Measurements from ENCODE around the gene ITIH1.

Gene ITIH1

DNA sequence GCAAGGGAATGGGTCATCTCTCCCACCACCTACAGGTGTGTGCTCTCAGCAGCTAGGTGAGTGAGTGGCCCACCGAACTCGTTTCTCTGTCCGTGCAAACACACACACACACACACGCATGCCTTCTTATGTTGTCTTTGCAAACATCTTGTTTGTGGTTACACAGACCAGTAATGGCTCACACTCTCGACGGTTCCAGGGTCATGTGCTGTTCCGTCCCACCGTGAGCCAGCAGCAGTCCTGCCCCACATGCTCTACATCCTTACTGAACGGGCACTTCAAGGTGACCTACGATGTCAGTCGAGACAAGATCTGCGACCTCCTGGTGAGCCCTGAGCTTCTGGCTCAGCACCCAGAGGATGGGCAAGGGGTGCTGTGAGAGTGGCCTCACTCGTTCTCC, 4.3 kb downstream of the ITIH1 start:
- DNase-seq (ENCODE audit: low read depth) = no peak
- TF ChIP-seq, protein P1, sequence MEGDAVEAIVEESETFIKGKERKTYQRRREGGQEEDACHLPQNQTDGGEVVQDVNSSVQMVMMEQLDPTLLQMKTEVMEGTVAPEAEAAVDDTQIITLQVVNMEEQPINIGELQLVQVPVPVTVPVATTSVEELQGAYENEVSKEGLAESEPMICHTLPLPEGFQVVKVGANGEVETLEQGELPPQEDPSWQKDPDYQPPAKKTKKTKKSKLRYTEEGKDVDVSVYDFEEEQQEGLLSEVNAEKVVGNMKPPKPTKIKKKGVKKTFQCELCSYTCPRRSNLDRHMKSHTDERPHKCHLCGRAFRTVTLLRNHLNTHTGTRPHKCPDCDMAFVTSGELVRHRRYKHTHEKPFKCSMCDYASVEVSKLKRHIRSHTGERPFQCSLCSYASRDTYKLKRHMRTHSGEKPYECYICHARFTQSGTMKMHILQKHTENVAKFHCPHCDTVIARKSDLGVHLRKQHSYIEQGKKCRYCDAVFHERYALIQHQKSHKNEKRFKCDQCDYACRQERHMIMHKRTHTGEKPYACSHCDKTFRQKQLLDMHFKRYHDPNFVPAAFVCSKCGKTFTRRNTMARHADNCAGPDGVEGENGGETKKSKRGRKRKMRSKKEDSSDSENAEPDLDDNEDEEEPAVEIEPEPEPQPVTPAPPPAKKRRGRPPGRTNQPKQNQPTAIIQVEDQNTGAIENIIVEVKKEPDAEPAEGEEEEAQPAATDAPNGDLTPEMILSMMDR (IDR thresholded peaks at IDR 0.05; ENCODE audit: control insufficient read depth, extremely low read depth, insufficient read depth) = no peak
- H3K4me3 ChIP-seq (ENCODE audit: low read depth, low read length) = no peak overlapping the region

DNA sequence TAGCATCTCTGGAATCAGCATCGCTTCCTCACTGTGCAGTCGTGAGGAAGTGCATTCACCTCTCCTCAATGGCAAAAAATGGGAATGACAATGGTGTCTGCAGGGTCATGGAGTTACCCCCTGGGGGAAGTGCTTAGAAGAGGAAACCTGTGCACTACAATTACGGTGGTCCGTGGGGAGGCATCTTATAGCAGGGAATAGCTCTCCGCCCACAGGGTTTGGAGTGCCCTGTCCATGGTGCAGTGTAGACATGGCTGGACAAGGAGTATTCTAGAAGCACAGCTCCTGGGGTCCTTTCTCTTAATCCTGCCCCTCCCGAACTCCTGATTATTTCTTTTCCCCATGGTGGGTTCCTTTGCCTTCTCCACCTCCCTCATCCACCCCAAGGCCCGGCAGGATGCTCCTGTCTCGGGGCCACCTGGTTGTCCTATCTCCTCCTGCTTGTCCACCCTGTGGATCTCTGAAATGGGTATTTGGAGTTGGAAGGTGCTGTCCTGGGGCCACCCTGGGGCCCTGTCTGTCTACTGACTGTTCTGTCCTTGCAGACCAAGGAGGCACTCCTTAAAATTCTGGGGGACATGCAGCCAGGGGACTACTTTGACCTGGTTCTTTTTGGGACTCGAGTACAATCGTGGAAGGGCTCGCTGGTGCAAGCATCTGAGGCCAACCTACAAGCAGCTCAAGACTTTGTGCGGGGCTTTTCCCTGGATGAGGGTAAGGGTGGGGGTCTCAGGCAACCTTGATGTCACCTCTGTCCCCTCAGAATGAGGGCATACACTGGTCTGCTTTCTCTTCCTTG, 5.2 kb downstream of the ITIH1 start:
- H3K4me3 ChIP-seq (ENCODE audit: low read depth, low read length) = no peak overlapping the region
- no peak for DNase-seq (ENCODE audit: low read depth)
- TF ChIP-seq, protein P1 (IDR thresholded peaks at IDR 0.05; ENCODE audit: control insufficient read depth, extremely low read depth, insufficient read depth) = no peak

DNA sequence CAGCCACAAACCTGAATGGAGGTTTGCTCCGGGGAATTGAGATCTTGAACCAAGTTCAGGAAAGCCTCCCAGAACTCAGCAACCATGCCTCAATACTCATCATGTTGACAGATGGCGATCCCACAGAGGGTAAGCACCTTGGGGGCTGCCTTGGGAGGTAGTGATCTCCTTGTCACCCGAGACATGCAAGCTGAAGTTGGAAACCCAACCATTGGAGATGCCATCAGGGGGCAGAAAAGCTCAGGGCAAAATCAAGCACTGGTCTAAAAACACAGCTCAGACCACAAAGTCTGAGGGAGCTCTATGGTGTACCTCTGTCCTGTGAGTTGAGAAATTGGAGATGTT, 5.8 kb downstream of the ITIH1 start:
- no peak overlapping the region for H3K4me3 ChIP-seq (ENCODE audit: low read depth, low read length)
- TF ChIP-seq, protein P1 (IDR thresholded peaks at IDR 0.05; ENCODE audit: control insufficient read depth, extremely low read depth, insufficient read depth) = no peak
- DNase-seq (ENCODE audit: low read depth) = no peak

DNA sequence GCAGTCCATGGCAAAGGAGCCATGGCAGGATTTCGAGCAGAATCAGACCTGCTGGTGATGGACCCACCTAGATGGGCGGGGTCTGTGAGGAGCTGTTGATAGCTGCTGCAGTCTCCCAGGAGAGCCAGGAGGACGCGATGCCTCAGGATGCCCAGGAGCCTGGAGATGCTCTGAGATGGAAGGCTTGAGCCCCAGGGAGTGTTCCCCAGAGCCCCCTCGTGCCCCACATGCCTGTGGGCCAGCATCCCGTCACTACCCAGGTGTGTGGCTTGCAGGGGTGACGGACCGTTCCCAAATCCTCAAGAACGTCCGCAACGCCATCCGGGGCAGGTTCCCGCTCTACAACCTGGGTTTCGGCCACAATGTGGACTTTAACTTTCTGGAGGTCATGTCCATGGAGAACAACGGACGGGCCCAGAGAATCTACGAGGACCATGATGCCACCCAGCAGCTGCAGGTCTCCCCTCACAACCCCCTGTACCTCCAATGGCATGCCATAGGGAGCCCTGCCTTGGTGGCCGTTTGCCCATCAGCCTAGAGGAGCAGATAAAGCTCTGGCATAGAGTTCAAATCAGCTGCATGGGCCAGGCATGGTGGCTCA, 6.7 kb downstream of the ITIH1 start:
- DNase-seq (ENCODE audit: low read depth) = no peak
- H3K4me3 ChIP-seq (ENCODE audit: low read depth, low read length) = no peak overlapping the region

DNA sequence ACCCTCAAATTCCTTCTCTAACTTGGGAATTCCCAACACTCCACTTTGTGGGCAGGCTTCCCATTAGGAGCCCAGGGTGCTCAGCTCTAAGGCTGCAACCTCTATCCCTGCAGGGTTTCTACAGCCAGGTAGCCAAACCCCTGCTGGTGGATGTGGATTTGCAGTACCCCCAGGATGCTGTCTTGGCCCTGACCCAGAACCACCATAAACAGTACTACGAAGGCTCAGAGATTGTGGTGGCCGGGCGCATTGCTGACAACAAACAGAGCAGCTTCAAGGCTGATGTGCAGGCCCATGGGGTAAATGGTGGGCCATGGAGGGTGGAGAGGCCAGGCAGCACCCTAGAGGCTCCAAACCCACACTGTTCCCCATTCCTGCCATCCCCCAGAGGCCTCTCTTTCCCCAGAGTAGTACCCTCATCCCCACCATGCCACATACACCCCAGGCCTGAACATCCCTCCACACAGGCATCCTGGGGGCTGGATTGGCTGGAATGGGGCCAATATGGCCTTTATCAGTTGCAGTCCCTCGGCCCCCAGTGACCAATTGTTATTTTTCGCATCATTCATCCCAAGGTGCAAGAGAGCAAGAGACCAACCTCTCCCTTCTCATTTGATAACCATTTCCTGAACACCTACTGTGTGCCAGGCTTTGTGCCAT, 7.7 kb downstream of the ITIH1 start:
- no peak overlapping the region for H3K4me3 ChIP-seq (ENCODE audit: low read depth, low read length)
- DNase-seq (ENCODE audit: low read depth) = no peak
- TF ChIP-seq, protein P1 (IDR thresholded peaks at IDR 0.05; ENCODE audit: control insufficient read depth, extremely low read depth, insufficient read depth) = no peak

More for the DNA sequence above, 6.7 kb downstream of the ITIH1 start:
- TF ChIP-seq, protein P1 (IDR thresholded peaks at IDR 0.05; ENCODE audit: control insufficient read depth, extremely low read depth, insufficient read depth) = no peak

DNA sequence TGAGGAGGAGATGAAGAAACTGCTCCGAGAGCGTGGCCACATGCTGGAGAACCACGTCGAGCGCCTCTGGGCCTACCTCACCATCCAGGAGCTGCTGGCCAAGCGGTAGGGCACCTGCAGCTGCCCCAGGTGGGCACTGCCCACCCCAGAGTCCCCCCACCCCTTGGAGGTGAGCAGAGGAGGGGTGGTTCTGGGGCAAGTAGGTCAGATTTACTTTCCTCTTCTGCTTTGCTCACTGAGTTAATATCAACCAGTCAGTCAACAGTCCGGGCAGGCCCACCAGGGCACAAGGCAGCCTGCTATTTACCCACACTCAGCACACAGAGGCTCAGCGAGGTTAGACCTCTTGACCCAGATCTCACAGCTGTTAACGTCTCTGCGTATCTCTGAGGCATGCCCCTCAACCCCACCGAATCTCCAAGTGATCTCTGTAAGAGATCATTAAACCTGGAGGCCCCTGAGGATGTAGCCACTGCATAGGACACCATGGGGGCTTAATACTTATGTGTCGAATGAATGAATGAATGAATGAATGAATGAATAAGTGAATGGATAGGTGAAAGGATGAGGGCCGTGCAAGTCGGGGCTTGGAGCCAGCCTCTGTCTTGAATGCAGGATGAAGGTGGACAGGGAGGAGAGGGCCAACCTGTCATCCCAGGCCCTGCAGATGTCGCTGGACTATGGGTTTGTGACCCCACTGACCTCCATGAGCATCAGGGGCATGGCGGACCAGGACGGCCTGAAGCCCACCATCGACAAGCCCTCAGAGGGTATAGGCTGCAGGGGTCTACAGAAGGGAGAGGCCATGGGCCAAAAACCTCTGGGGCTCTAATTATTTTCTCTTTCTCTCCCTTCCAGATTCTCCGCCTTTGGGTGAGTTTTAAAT, 9.2 kb downstream of the ITIH1 start:
- TF ChIP-seq, protein P1 (IDR thresholded peaks at IDR 0.05; ENCODE audit: control insufficient read depth, extremely low read depth, insufficient read depth) = no peak
- H3K4me3 ChIP-seq (ENCODE audit: low read depth, low read length) = no peak overlapping the region
- DNase-seq (ENCODE audit: low read depth) = no peak
